GM21360 (cell line): ENCODE data around the gene HSF2BP.
"Not testable (repeated sequence)": the region's sequence is repeated elsewhere in the genome, so short reads cannot be mapped to it uniquely, and the experiment has no call there.

Experiments
- ATAC-seq: cut with Tn5 transposase; IDR thresholded peaks from one replicate; pipeline ENCODE4 v1.9.1; 2021; ENCODE audit warnings: mild to moderate bottlenecking, moderate library complexity; ENCODE audit not compliant: unreplicated experiment

The HSF2BP gene

GRCh38 chr21:43659136-43660000 is at the start of gene HSF2BP, which contains the start of gene RRP1B:
HSF2BP (minus strand) TSS chr21:43659488; CDS start chr21:43658096, 1,392 bp downstream.
RRP1B (plus strand) TSS chr21:43659560; CDS start chr21:43659665, 105 bp downstream.
- ATAC-seq = peak; percentile 63

GRCh38 chr21:43708745-43709381 is 49.6 kb upstream of the HSF2BP start:
- ATAC-seq = no peak

GRCh38 chr21:43707462-43707861 is 48.2 kb upstream of the HSF2BP start:
- ATAC-seq = no peak

- no peak for ATAC-seq
Measured at GRCh38 chr21:43703035-43703880, 44.0 kb upstream of the HSF2BP start.

GRCh38 chr21:43702785-43703034 is 43.4 kb upstream of the HSF2BP start:
- no peak for ATAC-seq

- no peak for ATAC-seq
Measured at GRCh38 chr21:43701936-43702784, 42.9 kb upstream of the HSF2BP start.

- ATAC-seq = no peak
Measured at GRCh38 chr21:43699933-43700599, 40.8 kb upstream of the HSF2BP start.

- ATAC-seq = not testable (repeated sequence)
Measured at GRCh38 chr21:43699492-43699777, 40.1 kb upstream of the HSF2BP start.

GRCh38 chr21:43697758-43698643 is 38.7 kb upstream of the HSF2BP start:
- ATAC-seq = no peak

- ATAC-seq = no peak
Measured at GRCh38 chr21:43696214-43696613, 36.9 kb upstream of the HSF2BP start.

GRCh38 chr21:43694437-43695079 is 35.3 kb upstream of the HSF2BP start:
- ATAC-seq = no peak

GRCh38 chr21:43693981-43694380 is 34.7 kb upstream of the HSF2BP start:
- ATAC-seq = no peak

- ATAC-seq = no peak
Measured at GRCh38 chr21:43692949-43693348, 33.7 kb upstream of the HSF2BP start.

GRCh38 chr21:43691801-43692200 is 32.5 kb upstream of the HSF2BP start:
- no peak for ATAC-seq

GRCh38 chr21:43691086-43691795 is 32.0 kb upstream of the HSF2BP start:
- ATAC-seq = no peak

GRCh38 chr21:43690346-43690745 is 31.1 kb upstream of the HSF2BP start:
- no peak for ATAC-seq

- no peak for ATAC-seq
Measured at GRCh38 chr21:43689556-43690337, 30.5 kb upstream of the HSF2BP start.
